NCI-H1930 (cell line): ENCODE data around the gene ZNRF1.

ENCODE experiments used
- DNase-seq, 2 experiments: peaks; one replicate each; lab custom pipeline; 2025; lab: John Stamatoyannopoulos, UW

The ZNRF1 gene

GRCh38 chr16:75160386-75160785, 161.6 kb downstream of the ZNRF1 start:
- DNase-seq = no peak
